ENCODE data around the gene OR5B21.

The OR5B21 gene

DNA sequence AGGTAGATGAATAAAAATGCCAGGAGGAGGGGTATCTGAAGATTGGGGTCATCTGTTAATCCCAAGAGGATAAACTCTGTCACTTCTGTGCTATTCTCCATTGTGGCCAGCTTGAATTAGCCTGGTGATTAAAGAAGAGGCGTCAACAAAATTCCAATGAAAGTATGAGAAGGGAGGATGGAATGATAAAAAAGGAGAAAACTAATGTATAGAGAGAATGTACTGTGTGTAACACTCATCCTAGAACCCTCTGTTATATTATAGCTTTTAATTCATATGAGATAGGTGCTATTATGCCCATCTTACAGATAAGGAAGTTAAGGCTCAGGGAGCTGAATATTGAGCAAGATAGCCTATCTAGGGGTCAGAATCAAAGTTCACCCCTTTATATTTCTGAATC, at the start of gene OR5B21:
Gene OR5B21 (minus strand): TSS at position 101 of the 400 bp plus-strand sequence. CDS start 0 bp downstream, at position 101.
- no peak for ATAC-seq

DNA sequence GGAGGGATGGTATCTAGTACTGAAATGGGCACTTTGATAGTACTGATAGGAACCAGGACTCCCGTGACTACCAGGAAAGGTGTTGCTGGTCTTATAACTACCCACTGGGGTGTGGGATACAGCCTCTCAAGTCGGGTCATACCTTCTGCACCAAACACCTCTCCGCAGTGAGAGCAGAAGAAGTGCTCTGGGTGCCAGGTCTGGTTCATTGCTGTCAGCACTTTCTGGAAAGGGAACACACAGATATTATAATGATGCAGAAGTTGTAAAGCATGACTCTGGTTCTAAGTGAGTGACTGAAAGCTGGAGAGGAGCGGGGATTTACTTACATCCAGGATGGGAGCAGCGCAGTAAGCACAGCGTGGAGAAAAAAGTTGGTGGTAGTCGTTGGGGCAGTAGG, 41.7 kb upstream of the OR5B21 start:
- ATAC-seq: no peak

DNA sequence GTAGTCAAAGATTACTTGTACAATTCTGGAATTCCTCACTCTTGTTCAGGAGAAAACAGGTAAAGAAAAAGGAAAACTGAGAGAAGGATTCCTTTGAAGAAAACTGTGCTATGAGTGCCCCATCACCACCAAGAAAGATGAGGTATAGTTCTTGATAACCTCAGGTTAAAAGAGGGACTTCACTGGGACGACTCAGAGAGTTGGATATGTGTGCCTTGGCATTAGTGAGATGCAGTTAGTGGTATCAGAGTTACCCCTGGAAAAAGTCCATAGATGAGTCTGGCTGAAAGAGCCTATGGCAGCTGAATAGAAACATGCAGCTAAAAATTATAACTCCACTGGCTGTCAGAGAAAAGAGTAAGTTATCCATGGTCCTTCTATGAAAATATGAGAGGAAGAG, 38.9 kb upstream of the OR5B21 start:
- no peak for ATAC-seq

GRCh38 chr11:58531865-58532341, 24.0 kb upstream of the OR5B21 start:
- no peak for ATAC-seq

DNA sequence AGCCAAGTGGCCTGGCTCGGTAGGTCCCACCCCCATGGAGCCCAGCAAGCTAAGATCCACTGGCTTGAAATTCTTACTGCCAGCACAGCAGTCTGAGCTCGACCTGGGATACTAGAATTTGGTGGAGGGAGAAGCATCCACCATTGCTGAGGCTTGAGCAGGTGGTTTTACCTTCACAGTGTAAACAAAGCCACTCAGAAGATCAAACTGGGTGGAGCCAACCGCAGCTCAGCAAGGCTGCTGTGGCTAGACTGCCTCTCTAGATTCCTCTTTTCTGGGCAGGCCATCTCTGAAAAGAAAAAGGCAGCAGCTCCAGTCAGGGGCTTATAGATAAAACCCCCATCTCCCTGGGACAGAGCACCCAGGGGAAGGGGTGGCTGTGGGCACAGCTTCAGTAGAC, 22.3 kb upstream of the OR5B21 start:
- no peak for ATAC-seq

DNA sequence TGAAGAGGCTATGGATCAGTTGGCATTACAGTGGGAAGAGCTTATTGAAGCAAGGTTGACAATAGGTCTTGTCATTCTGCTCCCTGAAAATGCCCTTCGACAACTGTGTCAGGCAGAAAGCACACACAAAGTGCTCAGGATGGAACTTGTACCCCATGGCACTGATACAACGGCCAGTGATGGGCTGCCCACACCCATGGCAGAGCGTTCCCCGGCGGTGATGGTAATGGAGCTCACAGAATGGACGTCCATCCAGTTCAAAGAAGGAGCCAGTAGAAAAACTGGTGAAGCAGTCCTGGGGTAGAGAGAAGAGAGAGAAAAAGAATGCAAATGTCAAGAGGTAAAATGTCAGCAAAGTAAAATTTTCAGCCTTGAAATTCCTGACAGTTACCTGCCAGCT, 19.5 kb upstream of the OR5B21 start:
- ATAC-seq: no peak

DNA sequence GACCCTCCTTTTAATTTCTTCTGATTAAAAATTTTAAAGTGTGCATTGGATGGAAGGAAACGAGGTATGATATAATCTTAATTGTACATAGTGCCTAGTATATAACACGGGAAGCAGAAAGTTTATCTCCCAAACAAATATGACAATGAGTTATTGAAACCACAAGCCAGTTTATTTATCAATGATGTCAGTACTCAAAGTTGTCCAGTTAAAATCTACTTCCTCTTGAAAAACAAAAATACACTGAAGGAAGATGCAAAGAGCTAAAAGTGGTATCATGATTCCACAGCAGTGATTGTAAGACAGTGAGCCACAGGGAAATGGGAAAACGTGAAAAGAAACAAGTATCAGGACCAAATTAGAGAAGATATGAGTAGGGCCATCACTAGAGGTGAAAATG, 18.8 kb upstream of the OR5B21 start:
- no peak for ATAC-seq

GRCh38 chr11:58525037-58525614, 17.2 kb upstream of the OR5B21 start:
- peak; percentile 75 to 79 for ATAC-seq

DNA sequence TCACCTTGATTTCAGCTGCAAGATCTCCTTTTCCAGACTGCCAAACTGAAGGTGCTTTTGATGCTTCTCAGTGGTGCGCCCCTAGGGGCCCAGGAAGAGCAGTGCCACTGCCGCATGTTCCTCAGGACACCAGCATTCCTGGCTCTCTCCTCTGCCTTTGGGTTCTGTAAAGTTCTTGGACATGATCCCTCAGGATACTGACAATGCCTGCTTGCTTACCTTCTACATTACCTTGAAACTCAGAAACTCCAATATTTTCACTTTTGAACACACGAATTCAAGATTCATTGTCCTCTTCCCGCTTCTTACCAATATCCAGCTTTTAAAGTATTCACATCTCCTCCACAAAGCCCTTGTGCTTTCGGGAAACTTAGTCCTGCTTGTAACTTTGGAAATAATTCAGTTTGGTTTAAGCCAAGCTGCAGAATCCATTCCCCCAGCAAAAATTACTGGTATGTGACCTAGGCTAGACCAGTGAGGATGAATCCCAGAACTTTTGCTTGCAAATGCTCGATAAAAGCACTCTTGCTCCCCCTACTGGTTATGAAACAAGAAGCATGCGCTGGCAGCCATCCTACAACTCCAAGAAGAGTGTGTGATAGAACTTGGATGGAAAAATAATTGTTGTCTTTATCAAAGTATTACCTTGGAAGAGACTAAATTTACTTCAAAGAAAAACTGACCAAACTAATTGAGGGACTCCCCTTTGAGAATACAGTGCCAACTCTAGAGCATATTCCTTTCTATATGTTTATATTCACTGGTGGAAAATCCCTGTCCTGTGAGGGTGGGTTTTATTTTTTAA, 16.5 kb upstream of the OR5B21 start:
- peak; percentile 24 to 29 for ATAC-seq

GRCh38 chr11:58513747-58514367, 6.0 kb upstream of the OR5B21 start:
- no peak for ATAC-seq

DNA sequence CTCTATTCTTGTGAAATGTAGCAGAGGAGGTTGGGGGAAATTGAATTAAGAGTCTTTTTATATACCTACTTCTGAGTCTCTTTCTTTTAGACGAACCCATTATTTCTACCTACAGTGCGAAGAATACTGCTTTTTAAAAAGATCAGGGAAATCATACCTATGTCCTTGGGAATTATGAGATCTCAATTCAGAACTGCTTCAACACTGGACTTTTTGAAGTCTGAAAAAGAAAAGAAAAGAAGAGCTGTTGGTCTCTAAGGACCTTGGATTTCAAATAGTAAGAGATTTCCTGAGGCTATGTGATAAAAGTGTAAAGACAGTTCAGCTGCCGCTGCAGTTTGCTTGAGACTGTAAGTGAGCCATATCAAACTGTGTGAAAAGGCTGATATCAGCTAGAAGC, 3.7 kb upstream of the OR5B21 start:
- ATAC-seq: no peak

- ATAC-seq: no peak
Observed at GRCh38 chr11:58509748-58510147, 1.8 kb upstream of the OR5B21 start.

DNA sequence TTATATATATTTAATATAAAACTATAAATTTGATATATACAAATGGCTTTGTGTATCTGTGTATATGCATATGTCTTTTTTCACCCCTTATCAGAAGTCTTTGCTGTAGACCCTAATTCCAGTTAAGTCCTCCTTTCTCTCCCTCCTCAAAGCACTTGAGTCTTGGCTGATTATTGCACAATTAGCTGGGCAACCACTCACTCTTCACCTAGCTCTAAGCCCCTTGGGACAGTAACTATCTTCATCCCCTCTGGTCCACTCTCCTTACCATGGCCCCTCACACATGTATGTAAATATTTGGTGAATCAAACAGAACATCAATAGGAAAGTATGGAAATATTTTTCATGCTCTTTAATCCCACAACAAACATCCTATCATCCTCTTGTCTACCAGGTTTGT, 909 bp upstream of the OR5B21 start:
- no peak for ATAC-seq

DNA sequence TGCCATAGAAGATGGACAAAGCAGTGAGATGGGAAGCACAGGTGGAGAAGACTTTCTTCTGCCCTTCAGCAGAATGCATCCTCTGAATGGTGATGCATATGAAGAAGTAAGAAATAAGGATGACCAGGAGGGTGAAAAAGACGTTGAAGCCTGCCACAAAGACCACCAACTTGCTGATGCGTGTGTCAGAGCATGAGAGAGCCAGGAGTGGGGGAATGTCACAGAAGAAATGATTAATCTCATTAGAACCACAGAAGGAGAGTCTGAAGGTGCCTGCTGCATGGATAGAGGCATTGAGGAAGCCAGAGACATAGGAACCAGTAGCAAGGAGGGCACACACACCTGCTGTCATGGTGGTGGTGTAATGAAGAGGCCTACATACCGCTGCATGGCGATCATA, 550 bp downstream of the OR5B21 start:
- no peak for ATAC-seq

- no peak for ATAC-seq
Observed at GRCh38 chr11:58506935-58507334, 970 bp downstream of the OR5B21 start.

DNA sequence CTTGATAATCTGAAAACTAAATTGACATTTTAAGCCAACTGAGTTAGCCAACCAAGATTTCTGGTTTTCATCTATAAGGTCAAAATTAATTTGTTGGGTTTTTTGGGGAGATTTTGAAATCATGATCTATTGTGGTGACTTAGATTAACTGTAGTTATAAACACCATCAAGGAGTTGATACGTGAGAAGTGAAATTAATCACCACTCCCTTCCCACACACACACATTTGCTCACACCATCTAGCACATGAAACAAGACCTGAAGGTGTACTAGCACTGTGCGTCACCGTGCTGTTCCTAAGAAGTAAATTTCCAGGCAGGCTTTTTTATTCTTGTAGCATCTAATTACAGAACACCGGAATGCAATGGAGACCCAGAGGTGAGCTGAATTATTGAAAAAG, 2.1 kb downstream of the OR5B21 start:
- peak; percentile 79 to 83 for ATAC-seq

- no peak for ATAC-seq
Observed at GRCh38 chr11:58504232-58504631, 3.7 kb downstream of the OR5B21 start.

DNA sequence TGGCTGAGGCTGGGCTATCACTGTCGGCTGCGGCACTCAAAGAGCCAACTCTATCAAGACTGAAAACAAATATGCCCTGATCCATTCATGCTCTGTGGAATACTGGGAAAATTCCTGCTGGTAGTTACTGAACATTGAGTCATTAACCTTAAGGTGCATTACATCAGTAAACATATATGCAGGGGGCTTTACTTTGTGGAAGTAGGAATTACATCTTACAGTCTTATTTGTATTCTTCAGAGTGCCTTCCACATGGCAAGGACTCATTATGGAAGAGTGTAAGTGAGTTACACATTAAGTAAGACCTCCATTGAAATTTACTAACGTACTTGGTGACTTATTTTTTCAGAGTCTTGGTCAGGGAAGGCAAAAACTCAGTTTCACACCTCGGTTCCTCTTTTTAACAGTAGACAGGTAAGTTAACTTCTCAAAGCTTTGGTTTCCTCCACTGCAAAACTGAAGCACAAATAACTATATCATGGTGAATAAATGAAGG, 4.5 kb downstream of the OR5B21 start:
- ATAC-seq: no peak

DNA sequence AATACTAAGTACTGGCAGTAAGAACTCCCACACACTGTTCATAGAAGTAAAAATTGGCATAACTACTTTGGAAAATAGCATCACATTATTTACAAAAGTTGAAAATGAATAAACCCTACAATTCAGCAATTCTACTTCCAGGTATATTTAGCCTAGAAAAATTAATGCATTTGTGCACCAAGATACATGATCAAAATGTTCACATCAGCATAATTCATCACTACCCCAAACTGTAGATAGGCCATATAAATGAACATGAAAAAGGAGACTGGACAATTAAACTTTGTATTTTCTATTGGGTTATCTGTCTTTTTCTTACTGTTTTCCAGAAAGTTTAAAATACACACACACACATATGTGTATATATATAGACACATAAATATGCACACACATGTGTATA, 5.9 kb downstream of the OR5B21 start:
- no peak for ATAC-seq

DNA sequence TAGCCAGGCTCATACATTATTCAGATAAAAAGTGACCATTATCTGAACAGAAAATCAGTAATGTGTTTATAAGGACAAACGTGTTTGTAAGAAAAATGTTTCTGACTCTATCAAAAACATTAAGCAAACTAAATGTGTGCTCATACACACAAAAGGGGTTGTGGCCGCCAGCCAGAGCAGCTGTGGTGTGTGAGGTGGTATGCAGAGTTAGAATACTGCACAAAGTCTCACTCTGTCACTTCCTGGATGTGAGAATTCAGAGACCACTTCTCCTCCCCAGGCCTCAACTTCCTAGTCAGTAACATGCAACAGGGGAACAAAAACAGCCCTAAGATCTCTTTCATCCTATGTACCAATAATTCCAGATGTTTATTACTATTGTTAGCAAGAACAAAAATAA, 9.4 kb downstream of the OR5B21 start:
- ATAC-seq: no peak

DNA sequence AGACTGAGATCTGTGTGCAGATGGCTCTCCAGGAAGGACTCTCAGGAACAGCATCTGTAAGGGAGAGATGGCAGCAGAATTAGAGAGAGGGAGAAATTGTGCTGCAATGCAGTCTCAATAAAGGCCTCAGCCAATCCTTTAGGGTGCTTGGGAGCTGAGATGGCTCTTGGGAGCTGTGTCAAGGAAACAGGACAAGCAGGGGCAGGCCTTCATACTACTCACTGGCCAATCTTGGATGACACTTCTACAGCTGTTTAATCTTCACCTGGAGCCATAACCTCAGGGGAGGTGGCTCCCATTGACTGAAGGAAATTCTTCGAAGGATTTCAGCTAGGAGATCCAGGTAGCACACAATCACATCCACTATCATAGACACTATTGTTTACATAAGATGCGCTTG, 10.0 kb downstream of the OR5B21 start:
- ATAC-seq: no peak

DNA sequence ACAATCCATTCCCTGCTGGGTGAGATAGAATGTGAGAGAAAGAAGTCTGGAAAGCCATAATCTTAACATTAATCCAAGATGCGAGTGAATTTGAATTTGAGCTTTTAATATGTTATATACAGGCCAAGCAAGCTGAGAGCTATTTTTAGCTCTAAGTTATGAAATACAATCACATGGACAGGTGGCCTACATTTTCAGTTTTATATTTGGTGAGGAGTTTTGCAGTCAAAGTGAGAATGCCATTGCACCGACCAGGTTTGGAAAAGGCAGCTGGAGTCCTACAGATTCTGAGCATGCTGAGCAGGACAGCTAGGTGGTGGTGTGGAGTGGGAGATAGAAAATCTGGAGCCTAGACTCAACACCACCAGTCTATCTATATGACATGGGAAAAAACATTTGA, 12.0 kb downstream of the OR5B21 start:
- ATAC-seq: no peak

GRCh38 chr11:58494101-58494500, 13.8 kb downstream of the OR5B21 start:
- no peak for ATAC-seq

GRCh38 chr11:58493676-58494075, 14.2 kb downstream of the OR5B21 start:
- peak in 1 of 2 donors; percentile 33 for ATAC-seq

All from activated CD4-positive, CD25-positive, alpha-beta regulatory T cell treated with anti-CD3 and anti-CD28 coated beads, Interleukin-2, amount 50 U/mL, for 24 hours (primary cell).